Uterus (tissue), 2 donors: ENCODE measurements around the gene INSRR.

Experiments
- POLR2A ChIP-seq, 2 donors: fragments of 450-650 bp; IDR thresholded peaks; one replicate each; pipeline ENCODE4 v1.6.1; 2016; ENCODE audit warnings: antibody characterized with exemption in 2 of 2, mild to moderate bottlenecking in 1 of 2, moderate library complexity in 1 of 2
- TF ChIP-seq, protein P1 (sequence below), 4 experiments: fragments of 200-600 bp in 2 of 4; fragments of 450-650 bp in 2 of 4; sonication (generic) in 2 of 4; IDR thresholded peaks; one replicate each; pipeline ENCODE4 v1.5.1; 2016 to 2019; ENCODE audit warnings: antibody characterized with exemption in 4 of 4, mild to moderate bottlenecking in 2 of 4, moderate library complexity in 1 of 4

DNA sequence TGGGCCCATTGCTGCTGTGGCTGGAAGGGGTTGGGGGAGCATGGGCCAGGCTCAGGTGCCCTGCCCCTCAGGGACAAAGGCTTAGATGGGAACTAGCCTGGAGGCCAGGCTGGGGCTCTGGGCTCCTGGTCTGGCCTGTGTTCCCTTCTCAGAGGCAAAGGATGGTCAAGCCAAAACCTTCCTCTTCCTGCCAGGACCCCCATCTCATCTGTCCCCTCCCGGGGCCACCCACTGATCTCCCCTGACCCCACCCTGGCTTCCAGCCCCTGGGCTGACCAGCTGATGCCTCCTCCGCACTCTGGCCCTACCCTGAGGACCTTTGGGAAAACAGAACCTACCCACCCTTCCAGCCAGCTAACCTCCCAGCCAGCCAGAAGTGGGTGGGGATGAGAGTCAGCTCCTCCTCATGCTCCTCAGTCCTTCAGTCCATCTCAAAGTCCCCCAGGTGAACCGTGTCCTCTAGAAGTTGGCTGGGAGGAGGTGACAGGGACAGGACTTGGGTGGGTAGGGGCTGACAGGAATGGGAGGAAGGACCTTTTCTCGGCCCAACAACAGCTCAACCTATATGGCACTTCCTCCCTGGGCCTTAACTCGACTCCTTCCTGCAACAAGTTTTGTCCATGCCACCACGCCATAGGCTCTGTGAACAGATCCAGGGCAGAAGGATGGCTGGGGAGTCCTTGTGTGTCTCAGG is 42.1 kb upstream of the INSRR start:
- TF ChIP-seq, protein P1, sequence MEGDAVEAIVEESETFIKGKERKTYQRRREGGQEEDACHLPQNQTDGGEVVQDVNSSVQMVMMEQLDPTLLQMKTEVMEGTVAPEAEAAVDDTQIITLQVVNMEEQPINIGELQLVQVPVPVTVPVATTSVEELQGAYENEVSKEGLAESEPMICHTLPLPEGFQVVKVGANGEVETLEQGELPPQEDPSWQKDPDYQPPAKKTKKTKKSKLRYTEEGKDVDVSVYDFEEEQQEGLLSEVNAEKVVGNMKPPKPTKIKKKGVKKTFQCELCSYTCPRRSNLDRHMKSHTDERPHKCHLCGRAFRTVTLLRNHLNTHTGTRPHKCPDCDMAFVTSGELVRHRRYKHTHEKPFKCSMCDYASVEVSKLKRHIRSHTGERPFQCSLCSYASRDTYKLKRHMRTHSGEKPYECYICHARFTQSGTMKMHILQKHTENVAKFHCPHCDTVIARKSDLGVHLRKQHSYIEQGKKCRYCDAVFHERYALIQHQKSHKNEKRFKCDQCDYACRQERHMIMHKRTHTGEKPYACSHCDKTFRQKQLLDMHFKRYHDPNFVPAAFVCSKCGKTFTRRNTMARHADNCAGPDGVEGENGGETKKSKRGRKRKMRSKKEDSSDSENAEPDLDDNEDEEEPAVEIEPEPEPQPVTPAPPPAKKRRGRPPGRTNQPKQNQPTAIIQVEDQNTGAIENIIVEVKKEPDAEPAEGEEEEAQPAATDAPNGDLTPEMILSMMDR (IDR thresholded peaks at IDR 0.05) = no peak
- TF ChIP-seq POLR2A (IDR thresholded peaks at IDR 0.05) = no peak
